Lung microvascular endothelial cell (primary cell): ENCODE measurements around the gene PRSS27. TPM values are rescaled to one million over a fixed set of nuclear protein-coding genes. Genes with fewer than 3 reads are reported as not detected.

Experiments used
- DNase-seq, 2 donors: peaks; one replicate each; pipeline versions ENCODE4 v3.0.0 to v3.0.0-alpha.2; 2010; ENCODE audit warnings: low read depth in 2 of 2
- total RNA-seq: library from RNA; depleted of rRNA; stranded (reverse); fragments of >200 nt; gene quantifications from 2 replicates; pipeline ENCODE4 v1.2.1, GENCODE V29; 2014

The PRSS27 gene
- total RNA-seq, 1 donor from 2014 or later, result 0.20 TPM

DNA sequence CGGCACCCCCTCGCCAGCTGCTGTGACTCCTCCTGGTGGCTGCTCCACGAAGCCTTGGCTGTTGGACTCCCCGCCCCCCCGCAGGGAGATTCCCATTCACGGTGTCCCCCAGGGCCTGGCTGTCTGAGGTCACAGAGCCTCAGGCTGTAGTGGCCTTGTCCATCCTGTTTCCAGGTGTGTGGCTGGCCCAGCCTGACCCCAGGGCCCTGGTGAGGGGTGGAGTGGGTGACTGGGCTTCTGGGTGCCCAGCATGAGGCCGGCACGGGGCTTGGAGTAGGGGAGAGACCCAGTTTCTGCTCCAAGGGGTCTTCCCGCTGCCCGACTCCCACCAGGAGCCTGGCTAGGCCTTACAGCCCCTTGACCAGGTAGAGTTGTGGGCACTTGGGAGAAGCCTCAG, 10.4 kb downstream of the PRSS27 start:
- no peak for DNase-seq

- DNase-seq, result no peak
Measured at GRCh38 chr16:2708955-2709587, 11.0 kb downstream of the PRSS27 start.

- DNase-seq, result no peak
Measured at GRCh38 chr16:2708290-2708639, 11.8 kb downstream of the PRSS27 start.

DNA sequence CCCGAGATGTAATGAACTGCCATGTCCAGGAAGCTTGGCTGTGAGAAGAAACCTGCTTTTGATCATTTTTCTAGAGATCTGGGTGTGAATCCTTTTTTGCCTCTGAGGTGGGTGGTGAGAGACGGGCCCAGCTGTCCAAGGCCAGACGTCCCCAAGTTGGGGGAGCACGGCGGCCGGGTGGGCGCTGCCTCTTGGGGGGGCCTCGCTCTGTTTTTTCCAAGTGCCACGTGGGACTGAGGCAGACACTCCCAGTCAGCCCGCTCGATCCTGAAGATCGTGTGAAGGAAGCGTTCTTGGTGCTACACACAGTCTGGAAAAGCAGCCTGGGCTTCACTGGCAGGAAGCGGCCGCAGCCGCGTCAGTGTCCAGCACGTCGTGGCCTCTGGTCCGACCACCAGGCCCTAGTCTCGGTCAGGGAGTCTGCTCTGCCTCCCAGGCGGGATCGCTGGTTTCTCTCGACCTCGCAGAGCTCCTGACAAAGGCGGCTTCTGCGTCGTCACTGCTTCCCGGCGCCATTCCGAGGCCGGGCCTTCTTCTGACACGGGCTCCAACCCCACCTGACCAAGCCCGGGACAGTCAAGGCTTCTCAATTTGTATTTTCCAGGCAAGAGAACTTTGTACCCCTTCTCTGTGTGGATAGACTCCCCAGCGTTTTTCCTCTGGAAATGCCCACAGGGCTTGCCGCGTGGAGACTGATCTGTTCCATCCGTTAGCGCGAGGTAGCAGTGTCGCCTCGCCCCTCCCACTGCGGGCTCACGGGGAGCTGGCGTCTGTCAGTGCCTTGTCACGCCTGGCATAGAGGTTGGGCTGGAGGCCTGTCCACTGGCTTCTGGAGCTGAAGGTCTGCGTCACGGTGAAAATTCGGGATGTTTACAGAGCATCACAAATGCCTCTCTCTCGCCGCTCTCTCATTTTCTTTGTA, 12.4 kb downstream of the PRSS27 start:
- DNase-seq, result no peak

GRCh38 chr16:2706611-2707311, 13.3 kb downstream of the PRSS27 start:
- no peak for DNase-seq

DNA sequence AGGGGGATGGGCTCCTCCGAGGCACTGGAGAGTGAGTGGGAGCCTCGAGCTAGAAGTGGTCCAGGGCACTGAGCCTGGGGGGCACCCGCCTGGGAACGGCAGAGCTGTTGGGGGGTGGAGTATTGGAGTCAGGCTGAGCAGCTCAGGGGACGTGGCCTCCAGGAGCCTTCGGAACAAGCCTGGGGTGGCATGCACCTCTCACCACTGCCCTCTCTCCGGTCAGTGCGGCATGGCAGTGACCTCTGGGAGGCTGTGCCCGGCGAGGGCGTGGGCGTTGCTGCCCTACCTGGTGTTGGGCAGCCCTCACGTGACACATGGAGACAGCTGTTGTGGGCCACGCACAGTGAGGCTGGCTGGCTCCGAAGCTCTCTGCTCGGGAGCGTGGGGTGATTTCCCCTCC, 13.9 kb downstream of the PRSS27 start:
- no peak for DNase-seq

DNA sequence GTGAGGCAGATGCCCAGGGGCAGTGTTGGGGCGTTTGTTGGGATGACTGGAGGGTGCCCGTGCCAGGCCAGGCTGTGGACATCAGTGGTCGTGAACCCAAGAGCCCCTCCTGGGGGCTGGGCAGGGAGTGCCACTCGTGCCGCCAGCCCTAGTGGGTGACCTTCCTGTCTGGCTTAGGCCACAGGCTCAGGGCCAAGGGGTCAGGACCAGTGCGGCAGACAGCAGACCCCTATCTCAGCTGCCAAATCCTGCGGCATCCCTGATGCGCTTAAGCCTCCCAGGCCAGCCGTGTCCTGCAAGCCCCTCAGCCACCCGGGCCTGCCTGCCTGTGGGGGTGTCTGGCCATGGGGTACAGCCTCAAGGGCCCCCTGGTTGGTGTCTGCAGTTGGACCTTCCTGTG, 14.7 kb downstream of the PRSS27 start:
- no peak for DNase-seq

- no peak for DNase-seq
Measured at GRCh38 chr16:2704983-2705275, 15.1 kb downstream of the PRSS27 start.

DNA sequence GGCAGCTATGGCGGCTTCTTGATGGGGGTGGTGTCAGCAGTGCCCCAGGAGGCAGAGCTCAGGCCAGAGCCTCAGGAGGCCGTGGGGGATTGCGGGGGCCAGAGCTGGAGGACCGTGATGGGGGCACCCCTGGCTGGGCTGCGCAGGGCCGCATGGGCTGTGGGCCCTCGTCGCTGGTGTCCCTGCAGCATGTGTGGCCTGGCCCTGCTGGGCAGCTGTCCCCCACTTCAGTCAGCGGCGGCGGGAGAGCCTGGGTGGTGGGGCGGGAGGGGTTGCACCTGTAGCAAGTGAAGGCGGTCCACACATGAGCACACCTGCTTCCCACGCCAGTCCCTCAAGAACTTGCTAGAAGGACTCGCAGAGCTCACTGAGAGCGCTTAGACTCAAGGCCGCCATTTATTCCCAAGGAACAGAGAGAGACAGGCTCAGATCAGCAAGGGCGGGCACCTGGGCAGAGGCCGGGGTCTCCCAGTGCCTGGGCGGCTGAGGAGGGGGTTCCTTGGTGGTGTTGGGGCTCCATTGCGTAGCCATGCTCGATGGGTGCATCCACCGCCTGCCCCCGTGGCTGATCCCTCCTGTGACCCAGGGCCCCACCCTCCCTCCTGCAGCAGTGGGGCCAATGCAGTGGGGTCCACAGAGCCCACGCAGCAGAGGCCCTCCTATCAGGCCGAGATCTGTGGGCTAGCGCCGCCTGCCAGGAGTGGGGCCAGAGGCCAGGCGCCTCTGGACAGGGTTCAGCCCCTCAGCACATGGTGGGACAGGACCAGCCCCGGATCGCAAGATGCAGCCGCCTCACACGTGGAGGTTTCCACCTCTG, 15.7 kb downstream of the PRSS27 start:
- no peak for DNase-seq

DNA sequence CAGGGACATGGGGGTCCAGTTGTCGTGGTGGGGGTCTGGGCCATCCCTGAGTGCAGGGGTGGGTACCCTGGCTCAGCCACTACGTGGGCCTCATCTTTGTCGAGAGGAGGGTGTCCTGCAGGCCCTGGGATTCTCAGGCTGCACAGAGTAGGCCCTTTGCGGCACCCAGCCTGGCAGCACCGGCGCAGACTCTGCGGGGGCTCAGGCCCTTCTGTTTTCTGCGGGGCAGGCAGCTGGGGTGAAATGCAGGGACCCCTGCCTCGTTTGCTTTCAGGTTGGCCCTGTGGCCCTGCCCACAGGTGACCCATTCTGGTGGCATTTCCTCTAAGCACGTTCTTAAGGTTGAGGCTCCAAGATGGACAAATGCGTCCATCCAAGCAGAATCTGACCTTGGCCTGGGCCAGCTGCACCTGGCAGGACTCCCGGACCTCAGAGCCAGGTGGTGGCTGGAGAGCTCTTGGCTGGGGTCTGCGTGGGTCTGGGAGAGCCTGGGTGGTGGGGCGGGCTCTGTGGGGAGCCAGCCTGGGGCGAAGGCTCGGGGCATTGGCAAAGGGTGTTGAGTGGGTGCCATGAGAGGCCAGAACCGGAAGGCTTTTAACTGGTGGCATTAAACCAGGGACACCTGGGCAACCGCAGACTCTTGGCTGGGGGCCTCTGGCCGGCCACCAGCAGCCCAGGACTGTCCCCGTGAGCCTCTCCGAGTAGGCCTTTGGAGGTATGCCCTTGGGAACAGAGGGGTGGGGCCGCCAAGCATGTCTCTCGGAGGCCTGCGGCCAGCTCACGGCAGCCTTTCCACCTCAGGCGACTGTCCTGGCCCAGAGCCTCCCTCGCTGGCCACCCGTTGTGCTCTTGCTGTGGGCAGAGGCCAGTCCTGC, 16.9 kb downstream of the PRSS27 start:
- DNase-seq, result no peak

- no peak for DNase-seq
Measured at GRCh38 chr16:2702438-2702825, 17.6 kb downstream of the PRSS27 start.

DNA sequence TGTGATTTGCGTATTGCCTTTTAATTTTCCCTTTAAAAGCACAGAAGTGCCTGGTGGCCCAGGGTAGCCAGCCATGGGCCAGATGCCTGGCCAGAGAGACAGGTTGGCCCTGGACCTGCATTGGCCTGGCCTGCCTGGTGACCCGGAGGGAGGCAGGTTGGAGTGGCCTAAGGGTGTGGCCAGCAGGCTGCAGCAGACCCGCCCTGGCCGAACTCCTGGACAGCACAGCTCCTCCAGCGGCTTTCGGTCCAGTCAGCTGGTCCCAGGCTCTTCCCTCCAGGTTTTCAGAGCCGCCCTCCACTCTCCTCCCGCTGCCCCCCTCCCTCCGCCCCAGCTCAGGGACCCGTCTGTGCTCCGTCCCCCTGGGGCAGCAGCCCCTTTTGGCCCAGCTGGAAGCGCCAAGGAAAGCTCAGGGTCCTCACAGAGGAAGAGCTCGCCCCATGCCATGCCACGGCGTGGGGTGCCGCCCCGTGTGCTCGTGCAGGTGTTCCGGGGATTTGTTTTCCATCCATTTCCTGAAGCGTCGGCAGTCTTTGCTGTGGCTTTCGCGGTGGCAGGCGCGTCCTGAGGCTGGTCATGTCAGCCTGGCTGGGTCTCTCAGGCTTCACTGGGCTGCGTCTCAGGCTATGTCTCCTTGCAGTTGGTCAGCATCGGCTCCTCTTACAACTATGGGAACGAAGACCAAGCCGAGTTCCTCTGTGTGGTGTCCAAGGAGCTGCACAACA, 18.1 kb downstream of the PRSS27 start:
- no peak for DNase-seq

GRCh38 chr16:2701272-2701671, 18.8 kb downstream of the PRSS27 start:
- no peak for DNase-seq

- DNase-seq, result no peak
Measured at GRCh38 chr16:2700786-2701185, 19.2 kb downstream of the PRSS27 start.

DNA sequence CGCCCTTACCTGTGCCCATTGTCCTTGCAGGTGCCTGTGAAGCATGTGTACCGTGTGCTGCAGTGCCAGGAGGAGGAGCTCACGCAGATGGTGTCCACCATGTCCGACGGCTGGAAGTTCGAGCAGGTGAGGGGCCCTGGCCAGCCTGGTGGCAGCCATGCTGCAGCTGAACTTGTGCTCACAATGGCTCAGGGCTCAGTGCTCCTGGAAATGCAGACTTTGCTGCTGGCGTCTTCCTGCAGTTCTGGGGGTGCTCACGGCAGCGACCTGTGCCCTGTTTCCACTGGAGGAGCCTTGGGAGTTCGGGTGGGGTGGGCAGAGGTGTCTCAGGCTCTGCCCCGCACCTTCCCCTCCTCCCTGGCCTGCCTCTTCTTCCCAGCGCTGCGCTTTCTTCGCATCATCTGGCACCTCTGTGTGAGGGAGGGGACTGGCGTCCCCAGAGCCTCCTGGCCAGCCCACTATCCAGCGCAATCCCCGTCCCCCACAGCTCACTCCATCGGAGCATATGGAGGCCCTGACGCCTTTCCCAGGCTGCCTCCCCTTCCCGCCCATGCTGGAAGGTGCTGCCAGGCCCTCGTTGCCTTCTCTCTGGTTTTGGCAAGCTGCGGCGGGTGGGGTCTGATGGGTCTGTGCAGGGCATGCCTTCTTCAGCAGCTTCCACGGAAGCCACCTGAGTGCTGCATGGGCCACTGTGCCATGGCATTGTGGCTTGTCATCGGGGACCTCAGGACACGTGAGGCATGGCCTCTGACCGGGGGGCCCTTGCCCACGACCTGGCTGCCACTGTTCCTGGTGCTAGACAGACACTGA, 20.0 kb downstream of the PRSS27 start:
- no peak for DNase-seq

GRCh38 chr16:2698965-2699750, 20.9 kb downstream of the PRSS27 start:
- no peak for DNase-seq

GRCh38 chr16:2698103-2698870, 21.7 kb downstream of the PRSS27 start:
- DNase-seq, result no peak
